HG03025 (cell line): Measurements from ENCODE around the gene TAF3.
A peak's percentile ranks its signal among the peaks of the same experiment; 100 is the strongest.

Experiments
- ATAC-seq: cut with Tn5 transposase; IDR thresholded peaks from one replicate; pipeline ENCODE4 v1.9.1; 2021; ENCODE audit warnings: mild to moderate bottlenecking, moderate library complexity; ENCODE audit not compliant: unreplicated experiment, low FRiP score

The TAF3 gene

DNA sequence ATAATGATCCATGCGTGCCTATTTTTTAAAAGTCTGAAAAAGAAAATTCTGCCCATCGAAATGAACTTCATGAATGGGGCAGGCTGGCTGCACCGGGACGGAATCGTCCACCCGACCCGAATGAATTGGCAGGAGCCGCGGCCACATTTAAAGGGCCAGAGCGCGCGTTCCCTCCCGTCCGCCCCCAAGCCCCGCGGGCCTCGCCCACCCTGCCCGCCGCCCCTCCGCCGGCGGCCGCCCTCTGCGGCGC, 235.9 kb downstream of the TAF3 start:
- ATAC-seq, result peak; percentile 26

- peak; percentile 45 for ATAC-seq
Observed at GRCh38 chr10:8054494-8055407, 236.4 kb downstream of the TAF3 start, which contains the start of gene GATA3. TSS of gene GATA3 (plus strand) at chr10:8054688. CDS start at chr10:8055656, 968 bp downstream.

DNA sequence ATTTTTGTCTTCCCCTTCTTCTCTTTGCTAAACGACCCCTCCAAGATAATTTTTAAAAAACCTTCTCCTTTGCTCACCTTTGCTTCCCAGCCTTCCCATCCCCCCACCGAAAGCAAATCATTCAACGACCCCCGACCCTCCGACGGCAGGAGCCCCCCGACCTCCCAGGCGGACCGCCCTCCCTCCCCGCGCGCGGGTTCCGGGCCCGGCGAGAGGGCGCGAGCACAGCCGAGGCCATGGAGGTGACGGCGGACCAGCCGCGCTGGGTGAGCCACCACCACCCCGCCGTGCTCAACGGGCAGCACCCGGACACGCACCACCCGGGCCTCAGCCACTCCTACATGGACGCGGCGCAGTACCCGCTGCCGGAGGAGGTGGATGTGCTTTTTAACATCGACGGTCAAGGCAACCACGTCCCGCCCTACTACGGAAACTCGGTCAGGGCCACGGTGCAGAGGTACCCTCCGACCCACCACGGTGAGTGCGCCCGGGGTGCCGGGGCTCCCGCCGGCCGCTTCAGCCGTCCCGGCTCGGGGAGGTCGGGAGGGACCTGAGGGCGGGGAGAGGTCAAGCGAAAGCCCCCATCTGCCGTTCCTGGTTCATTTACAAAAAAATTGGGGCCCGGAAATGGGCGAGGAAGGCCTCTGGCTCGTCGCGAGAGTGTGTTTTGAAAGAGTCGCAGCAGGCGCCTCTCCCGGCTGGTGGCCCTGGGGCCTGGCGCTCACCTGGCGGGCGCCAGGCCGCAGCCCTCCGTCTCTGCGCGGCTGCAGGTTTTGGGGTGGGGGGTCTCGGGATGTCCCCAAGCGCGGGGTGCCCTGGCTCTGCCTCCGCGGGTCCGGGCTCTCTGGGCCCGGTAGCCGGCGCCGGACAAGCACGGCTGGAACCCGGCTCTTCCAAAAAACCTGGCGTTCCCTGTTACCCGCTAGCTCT, 237.4 kb downstream of the TAF3 start:
- no peak for ATAC-seq

GRCh38 chr10:8056378-8056777, 238.1 kb downstream of the TAF3 start:
- ATAC-seq, result no peak

GRCh38 chr10:8056871-8057331, 238.6 kb downstream of the TAF3 start:
- ATAC-seq, result no peak

GRCh38 chr10:8057636-8058273, 239.4 kb downstream of the TAF3 start:
- ATAC-seq, result no peak

GRCh38 chr10:8058274-8059111, 240.2 kb downstream of the TAF3 start:
- no peak for ATAC-seq

GRCh38 chr10:8059191-8059936, 241.1 kb downstream of the TAF3 start:
- ATAC-seq, result no peak

- peak; percentile 54 for ATAC-seq
Observed at GRCh38 chr10:8060010-8060703, 241.9 kb downstream of the TAF3 start.

- ATAC-seq, result no peak
Observed at GRCh38 chr10:8060704-8061121, 242.4 kb downstream of the TAF3 start.

- ATAC-seq, result no peak
Observed at GRCh38 chr10:8061274-8062211, 243.2 kb downstream of the TAF3 start.

DNA sequence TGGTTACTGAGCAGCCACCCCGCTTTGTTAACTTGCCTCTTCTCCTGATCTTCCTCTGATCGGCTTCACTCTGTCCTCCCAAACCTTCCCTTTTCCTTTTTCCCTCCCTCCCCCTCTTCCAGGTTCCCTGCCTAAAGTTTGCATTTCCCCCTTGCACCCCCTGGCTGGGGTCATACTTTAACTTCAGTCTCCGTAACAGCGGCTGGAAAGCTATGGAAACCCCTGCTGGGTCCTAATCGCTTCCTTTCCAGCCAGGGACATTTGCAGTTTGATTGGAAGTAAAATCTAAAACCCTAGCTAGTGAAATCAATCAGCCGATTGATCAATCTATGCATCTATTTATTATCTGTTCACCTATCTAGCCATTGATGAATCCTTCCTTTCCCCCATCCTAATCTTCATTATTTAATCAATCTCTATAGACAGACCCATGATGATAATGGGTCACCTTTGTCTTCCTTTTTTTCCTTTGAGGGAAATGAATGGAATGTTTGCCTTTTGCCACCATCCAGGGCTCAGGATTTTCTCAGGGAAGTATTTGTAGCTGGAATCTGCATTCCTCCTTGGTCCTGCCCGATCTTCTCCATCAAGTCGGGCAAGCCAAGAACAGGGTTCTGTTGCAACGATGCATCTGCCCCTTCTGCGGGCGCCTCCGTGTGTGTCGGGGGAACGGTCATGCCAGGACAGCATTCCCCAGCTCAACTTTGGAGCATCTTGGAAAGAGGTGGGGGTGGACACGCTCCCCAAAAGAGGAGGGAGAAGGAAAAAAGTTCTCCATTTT, 245.0 kb downstream of the TAF3 start:
- ATAC-seq, result no peak

GRCh38 chr10:8063935-8064334, 245.6 kb downstream of the TAF3 start:
- no peak for ATAC-seq

DNA sequence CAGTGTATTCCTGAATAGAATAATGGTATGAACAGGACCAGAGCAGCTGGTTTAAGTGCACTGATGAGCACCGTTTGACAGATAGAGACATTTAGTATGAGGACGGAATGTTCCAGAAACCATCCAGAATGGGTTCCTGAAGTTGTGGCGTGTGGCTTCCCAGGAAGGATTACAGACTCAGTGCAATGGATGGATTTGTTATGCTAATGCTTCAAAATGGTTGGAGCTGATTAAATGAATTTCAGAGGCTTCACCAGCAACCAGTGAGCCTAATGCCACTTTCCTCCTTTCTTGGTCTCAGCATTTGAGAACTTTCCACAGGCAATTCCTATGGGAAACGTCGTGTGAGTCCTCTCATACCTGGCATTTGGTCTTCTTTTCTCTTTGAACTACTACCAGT, 246.1 kb downstream of the TAF3 start:
- no peak for ATAC-seq

DNA sequence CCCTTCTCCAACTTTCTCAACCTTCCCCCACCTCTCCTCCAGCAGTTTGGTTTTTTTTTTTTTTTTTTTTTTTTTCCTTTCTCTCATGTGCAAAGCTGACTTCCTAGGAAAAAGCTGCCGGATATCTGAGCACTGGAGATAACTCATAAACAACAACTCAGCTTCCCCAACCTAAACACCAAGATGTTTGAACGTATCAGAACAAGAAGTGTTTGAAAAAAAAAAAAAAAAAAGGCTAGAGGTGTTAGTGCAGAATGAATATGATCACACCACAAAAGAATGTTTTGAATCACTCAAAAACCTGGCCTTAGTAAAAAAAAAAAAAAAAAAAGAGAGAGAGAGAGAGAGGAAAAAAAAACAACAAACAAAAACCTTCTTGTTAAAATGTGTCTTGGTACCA, 247.3 kb downstream of the TAF3 start:
- ATAC-seq, result no peak

DNA sequence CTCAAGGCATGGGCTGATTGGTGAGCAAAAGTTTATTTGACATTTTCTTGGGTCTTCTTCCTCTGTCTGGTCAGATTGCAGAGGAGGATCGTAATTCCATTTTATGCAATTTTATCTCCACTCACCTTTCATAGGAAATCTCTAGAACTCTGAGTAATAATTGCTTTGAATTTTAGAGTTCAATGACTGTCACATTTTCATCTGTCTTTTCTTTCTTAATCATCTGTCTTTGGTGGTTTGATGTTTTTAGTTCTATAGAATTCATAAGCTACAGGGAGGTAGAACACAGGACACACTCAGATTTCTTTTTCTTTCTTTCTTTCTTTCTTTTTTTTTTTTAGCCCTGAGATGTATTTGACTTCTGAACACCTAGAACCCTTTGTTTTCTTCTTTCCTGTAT, 247.8 kb downstream of the TAF3 start:
- ATAC-seq, result no peak
